Left forelimb (tissue), 1 donor: ENCODE measurements around the gene TRPM4.
"Not testable (repeated sequence)": the region's sequence is repeated elsewhere in the genome, so short reads cannot be mapped to it uniquely, and the experiment has no call there.

Experiments used
- DNase-seq: peaks from one replicate; pipeline ENCODE4 v3.0.0-alpha.2; 2018; ENCODE audit warnings: low spot score

Gene TRPM4

DNA sequence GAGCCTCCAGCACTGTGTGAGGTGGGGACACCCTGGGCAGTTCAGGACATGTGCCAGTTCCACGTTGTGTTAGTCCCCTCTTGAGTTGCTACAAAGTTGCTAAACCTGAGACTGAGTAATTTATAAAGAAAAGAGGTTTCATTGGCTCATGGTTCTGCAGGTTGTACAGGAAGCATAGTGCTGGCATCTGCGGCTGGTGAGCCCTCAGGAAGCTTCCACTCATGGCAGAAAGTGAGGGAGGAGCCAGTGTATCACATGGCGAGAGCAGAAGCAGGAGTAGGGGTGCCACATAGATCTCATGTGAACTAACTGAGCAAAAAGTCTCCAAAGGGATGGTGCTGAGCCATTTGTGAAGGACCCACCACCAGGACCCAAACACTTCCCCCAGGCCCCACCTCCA is 33.2 kb downstream of the TRPM4 start:
- DNase-seq: no peak

DNA sequence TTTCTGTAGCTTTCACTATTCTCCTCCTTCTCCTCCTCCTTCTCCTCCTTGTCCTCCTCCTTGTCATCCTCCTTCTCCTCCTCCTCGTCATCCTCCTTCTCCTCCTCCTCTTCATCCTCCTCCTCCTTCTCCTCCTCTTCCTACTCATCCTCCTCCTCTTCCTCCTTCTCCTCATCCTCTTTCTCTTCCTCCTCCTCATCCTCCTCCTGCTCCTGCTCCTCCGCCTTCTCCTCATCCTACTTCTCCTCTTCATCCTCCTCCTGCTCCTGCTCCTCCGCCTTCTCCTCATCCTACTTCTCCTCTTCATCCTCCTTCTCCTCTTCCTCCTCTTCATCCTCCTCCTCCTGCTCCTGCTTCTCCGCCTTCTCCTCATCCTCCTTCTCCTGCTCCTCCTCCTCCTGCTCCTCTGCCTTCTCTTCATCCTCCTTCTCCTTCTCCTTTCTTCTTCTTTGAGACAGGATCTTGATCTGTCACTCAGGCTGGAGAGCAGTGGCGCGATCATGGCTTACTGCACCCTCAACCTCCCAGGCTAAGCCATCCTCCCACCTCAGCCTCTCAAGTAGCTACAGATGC is 36.3 kb downstream of the TRPM4 start:
- DNase-seq: no peak

DNA sequence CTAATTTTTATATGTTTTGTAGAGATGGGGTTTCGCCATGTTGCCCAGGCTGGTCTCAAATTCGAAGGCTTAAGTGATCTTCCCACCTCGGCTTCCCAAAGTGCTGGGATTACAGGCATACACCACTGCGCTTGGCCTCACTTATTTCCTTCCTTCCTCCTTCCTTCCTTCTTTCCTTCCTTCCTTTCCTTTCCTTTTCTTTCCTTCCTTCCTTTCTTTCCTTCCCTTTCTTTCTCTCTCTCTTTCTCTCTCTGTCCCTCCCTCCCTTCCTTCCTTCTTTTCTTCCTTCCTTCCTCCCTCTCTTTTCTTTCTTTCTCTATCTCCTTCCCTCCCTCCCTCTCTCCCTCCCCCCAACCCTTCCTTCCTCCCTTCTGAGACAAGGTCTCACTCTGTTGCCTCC is 36.8 kb downstream of the TRPM4 start:
- no peak for DNase-seq

DNA sequence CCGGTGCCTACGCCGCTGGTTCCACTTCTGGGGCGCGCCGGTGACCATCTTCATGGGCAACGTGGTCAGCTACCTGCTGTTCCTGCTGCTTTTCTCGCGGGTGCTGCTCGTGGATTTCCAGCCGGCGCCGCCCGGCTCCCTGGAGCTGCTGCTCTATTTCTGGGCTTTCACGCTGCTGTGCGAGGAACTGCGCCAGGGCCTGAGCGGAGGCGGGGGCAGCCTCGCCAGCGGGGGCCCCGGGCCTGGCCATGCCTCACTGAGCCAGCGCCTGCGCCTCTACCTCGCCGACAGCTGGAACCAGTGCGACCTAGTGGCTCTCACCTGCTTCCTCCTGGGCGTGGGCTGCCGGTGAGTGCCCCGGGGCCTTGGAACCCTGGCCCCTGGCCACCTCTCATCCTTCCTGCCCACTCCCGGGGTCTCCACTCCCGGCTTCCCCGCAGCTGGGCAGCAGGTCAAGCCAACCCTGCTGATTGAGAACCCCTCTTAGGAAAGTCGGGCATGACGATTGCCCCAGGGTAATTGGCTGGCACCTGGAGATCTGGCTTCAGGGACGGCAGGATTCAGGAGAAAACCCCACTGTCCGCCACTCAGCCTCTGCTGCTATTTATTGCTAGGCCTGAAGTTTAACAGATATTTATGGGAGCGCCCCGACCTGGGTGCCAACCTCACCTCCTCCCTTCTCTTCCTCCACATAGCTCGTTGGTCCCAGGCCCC is 39.1 kb downstream of the TRPM4 start:
- no peak for DNase-seq

DNA sequence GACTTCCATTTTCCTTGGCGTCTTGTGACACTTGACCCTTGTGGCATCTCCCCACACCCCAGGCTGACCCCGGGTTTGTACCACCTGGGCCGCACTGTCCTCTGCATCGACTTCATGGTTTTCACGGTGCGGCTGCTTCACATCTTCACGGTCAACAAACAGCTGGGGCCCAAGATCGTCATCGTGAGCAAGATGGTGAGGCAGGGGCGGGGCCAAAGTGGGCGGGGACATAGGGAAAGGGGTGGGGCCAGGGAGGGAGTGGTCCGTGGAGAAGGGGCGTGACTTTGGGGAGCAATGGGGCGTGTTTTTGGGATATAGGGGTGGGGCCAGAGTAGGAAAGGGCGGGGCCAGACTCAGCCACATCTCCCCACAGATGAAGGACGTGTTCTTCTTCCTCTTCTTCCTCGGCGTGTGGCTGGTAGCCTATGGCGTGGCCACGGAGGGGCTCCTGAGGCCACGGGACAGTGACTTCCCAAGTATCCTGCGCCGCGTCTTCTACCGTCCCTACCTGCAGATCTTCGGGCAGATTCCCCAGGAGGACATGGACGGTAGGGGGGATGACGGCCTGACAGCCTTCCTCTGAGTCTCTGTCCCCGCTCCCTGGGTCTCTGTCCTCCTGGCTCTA is 42.8 kb downstream of the TRPM4 start:
- DNase-seq: no peak

DNA sequence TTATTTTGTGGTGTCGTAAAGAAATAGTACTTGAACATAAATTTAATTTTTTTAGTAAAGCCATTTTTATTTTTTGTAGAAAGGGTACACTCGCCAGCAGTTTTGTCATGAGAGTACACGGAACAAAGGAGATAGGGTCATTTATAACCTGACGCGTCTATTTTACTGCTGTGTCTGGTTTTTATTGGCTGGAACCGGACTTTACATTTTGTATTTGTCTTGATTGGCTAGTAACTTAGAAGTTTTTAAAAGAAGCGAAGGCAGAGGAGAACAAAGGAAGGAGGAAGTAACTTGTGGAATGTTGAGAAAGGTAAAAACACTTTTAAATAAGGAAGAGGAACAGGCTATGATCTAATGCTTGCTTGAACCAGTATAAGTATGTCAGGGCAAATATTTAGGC is 43.5 kb downstream of the TRPM4 start:
- no peak for DNase-seq

DNA sequence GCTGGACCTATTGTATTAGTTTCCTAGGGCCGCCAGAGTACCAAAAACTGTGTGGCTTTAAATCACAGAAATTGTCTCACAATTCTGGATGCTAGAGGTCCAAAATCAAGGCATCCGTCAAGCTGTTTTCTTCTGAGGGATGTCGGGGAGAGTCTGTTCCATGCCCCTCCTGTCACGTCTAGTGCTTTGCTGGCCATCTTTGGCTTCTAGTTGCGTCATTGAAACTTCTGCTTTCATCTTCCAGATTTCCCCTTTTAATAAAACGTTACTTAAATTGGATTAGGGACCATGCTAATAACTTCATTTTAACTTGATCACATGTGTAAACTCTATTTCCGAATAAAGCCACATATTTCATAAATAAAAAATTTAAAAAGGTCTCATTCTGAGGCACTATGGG is 47.5 kb downstream of the TRPM4 start:
- DNase-seq: no peak

DNA sequence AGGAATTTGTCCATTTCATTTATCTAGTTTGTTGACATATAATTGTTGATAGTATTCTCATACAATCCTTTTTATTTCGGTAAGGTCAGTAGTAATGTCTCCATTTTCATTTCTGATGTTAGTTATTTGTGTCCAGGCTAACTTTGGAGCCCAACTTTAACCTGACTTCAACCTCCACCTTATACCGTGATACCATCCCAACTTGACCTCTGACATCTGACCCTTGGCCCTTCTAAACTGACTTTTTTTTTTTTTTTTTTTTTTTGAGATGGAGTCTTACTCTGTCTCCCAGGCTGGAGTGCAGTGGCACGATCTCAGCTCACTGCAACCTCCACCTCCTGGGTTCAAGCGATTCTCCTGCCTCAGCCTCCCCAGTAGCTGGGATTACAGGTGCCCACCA is 51.9 kb downstream of the TRPM4 start:
- DNase-seq: not testable (repeated sequence)

DNA sequence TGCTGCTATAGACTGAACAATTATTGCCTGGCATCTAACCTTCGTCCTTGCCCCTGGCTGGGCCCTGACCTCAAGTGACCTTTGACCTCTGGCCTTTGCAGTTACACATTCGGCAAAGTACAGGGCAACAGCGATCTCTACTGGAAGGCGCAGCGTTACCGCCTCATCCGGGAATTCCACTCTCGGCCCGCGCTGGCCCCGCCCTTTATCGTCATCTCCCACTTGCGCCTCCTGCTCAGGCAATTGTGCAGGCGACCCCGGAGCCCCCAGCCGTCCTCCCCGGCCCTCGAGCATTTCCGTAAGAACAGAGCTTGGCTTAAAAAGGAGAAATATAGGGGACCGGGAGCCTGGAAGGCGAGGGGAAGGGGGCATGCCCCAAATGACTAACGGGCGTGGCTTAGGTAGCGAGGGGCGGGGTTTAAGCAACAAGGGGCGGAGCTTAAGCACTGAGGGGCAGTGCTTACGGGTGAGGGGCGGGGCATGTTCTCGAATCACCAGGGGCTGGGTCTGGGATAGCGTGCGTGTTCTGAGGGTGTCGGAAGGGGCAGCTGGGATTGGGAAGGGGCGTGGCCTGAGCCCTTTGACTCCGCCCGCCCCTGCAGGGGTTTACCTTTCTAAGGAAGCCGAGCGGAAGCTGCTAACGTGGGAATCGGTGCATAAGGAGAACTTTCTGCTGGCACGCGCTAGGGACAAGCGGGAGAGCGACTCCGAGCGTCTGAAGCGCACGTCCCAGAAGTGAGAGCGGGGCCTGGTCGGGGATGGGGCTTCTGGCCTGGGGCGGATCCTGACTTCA is 52.7 kb downstream of the TRPM4 start:
- peak; percentile 71 for DNase-seq

DNA sequence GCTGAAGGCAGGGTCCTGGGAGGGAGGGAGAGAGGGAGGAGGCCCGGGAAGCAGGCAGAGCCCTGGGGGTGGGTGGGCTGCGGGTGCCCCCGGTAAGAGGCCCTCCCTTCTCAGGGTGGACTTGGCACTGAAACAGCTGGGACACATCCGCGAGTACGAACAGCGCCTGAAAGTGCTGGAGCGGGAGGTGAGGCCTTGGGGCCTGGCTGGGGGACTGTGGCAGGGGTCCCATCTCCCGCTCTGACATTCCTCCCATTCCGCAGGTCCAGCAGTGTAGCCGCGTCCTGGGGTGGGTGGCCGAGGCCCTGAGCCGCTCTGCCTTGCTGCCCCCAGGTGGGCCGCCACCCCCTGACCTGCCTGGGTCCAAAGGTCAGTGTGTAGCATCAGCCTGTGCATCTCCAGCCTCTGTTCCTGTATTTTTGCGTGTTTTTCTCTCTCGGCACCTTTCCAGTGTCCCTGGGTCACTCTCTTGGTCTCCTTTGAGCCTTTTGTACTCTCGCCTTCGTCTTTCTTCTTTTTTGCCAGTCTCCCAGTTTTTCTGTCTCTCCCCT is 53.4 kb downstream of the TRPM4 start:
- DNase-seq: no peak

DNA sequence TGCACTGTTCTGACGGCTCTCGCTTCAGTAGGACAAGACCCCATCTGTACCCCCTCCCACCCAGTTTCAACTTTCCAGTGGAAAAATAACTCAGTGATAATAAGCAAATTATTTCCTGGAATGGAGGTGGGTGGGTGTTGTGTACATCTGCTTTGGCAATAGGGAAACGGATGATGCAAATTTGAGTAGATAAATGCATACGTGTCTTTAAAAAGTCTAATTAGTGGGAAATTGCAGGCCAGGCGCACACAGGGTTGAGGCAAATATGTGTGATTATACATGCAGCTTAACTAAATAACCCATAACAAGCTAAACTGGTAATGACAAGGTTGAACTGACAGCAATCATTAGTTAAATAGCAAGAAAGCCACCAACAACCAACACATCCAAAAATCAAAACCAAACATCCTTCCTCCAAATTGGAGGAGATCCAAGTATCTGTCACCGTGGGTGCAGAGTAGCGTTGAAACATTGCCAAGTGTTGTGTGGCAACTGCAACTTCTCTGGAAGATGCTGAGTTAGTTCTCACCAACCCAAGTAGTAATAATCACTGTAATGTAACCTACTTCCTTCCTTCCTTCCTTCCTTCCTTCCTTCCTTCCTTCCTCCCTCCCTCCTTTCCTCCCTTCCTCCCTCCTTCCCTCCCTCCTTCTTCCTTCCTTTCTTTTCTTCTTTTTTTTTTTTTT is 54.6 kb downstream of the TRPM4 start:
- no peak for DNase-seq

DNA sequence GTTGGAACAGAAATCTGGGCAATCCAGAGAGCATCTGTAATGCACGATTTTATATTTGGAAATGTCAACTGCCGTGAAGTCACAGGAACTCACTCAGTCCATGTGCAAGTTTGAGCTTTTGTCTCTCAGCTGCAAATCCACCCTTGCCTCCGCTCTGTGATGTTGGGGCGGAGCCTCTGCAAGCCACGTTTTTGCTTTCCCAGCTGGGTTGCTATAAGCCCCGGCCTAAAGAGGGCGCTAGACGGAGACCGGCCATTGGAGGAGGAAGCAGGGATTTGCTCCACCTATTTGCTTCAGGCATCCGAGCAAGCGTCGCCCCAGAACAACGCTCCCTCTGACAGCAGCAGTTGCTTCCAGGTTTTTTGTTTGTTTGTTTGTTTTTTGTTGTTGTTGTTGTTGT is 56.2 kb downstream of the TRPM4 start:
- DNase-seq: no peak

DNA sequence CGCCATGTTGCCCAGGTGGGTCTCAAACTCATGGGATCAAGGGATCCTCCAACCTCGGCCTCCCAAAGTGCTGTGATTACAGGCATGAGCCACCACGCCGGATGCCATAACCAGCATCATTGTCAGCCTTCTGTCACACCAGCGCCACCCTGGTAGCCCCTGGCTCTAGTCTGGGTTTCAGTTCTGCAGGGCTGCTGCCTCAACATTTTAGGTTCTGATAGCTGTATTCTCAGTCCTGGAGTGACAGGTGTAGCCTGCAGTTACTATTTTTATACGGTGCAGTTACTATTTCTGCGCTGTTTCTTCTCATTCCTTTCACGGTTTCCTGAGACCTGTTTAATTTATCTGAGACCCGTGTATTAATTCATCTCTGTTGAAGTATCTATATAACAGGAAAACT is 57.1 kb downstream of the TRPM4 start:
- DNase-seq: no peak

DNA sequence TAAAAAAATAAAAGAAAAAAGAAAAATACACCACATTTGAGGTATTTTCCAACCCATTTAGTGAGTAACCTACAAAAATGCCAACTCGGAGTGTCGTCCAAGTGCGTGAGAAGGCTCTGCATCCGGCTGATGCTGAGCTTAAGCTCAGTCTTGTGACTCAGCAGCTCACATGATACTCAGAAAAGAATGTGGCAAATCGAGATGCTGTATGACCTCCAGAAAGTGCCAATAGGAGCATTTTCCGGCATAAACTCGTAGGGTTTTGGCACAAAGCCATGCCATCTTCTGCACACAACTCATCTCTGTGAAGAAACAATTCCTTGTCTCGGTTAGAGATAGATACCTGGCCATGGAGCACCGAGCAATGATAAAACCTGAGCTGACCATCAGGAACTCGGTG is 58.5 kb downstream of the TRPM4 start:
- no peak for DNase-seq

DNA sequence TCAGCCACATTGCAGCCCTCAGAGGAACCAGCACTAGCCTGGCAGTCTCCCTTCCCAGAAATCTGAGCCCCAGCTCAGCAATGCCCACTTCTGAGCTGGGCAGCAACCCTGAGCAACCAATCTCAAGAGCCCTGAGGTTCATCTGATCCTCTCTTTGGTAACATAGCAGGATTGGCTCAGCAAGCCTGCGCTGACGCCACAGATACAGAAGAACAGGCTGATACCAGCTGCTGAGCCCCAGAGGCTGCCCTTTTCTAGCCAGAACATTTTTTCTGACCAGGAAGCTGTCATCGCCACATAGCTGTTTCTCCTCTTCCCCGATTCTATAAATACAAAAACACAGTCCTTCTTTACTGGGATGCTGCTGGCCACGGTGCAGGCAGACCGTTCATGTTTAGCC is 59.8 kb downstream of the TRPM4 start:
- no peak for DNase-seq

DNA sequence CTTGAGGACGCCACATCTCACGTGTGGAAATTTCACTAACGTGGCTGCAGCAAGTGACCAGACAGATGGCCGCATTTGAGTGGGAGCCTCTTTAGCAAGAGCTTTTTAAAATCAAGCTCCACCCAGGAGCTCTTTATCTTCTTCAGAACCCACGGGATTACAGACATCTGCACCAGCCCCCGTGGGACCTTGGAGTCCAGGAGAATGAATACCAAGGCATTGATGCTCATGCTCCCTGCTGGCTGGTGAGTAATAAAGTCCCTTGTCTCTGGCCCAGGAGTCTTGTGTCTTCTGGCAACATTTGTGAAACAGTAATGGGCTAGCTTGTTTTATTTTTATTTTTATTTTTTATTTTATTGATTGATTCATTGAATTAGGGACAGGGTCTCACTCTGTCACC is 64.4 kb downstream of the TRPM4 start:
- DNase-seq: no peak

DNA sequence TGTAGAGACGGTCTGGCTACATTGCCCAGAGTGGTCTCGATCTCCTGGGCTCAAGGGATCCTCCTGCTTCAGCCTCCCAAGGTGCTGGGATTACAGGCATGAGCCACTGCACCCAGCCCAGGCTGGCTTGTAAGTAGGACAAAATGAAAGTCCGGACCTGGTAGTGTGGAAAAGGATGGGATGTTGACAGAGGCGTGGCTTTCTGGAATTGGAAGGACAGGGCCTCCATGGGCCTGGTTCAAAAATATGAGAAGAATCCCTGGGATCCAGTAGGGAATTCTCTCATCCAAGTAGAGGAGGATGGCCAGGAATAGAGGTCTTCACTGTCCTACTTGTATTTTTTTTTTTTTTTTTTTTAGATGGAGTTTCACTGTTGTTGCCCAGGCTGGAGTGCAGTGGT is 64.9 kb downstream of the TRPM4 start:
- DNase-seq: no peak

DNA sequence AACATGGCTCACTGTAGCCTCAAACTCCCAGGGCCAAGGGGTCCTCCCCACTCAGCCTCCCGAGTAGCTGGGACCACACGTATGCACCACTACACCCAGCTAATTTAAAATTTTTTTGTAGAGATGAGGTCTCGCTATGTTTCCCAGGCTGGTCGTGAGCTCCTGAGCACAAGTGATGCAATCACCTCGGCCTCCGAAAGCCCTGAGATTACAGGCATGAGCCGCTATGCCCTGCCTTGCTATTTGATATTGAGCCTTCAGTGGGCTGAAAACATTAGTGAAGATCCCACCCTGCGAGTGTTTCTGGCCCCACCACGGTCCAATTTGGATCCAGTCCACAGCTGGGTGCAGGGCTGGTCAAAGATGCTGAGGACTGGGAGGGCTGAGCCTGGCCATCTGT is 65.9 kb downstream of the TRPM4 start:
- DNase-seq: no peak

DNA sequence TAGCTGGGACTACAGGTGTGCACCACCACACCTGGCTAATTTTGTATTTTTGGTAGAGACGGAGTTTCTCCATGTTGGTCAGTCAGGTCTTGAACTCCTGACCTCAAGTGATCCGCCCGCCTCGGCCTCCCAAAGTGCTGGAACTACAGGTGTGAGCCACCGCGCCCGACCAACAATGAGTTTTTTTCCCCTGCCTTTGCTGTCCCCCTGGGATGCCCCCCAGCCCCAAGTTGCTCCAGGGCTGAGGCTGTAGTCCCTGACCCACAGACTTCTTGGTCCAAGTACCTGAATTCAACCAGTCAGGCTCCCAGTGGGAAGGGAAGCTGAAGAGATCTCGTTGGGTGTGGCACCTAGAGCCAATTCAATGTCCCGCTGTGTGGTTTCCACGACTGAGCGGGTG is 66.8 kb downstream of the TRPM4 start:
- DNase-seq: not testable (repeated sequence)

DNA sequence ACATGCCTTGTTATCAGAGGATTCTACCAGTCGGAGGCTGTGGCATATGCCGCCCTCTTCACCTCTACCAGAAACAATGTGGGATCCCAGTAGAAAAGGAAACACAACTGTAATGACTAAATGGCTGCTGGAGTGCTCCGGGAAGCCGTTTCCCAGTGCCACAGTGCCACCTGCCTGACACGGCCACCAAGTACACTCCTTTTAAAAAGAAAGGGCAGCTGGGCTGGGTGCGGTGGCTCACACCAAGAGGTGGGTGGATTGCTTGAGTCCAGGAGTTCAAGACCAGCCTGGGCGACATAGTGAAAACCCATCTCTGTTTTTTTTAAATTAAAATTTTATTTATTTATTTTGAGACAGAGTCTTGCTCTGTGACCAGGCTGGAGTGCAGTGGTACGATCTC is 67.3 kb downstream of the TRPM4 start:
- no peak for DNase-seq

DNA sequence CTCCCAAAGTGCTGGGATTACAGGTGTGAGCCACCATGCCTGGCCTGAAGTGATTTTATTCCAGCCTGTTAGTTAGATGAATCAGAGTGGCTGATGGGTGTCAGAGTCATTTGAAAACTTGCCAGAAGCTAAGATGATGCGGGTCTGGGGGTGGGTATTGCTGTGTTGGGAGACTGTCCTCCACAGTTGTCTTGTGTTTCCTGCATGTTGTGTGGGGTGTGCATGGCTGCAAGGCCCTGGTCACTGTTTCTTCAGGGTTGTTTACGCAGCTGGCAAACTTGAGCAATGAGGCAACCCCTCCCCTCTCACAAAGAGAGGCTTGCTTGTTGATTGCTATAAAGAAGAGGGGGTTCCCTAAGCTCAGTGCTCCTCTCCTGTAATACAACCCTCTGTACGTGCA is 71.8 kb downstream of the TRPM4 start:
- DNase-seq: no peak

DNA sequence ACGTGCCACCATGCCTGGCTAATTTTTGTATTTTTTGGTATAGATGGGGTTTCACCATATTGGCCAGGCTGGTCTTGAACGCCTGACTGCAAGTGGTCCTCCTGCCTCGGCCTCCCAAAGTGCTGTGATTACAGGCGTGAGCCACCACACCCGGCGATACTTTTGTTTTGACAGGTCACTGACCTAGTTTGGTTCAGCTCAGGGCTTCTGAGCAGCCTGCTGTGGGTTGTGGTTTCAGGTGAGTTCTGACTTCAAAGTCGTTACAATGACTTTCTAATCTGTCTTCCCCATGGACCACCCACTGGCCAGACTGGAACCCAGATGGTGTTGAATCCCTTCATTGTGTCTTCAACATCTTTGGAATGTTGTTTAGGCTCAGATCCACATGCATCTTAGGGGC is 73.8 kb downstream of the TRPM4 start:
- DNase-seq: no peak
